ENCODE data around the gene PACRG.

GRCh38 chr6:163136681-163137397 lies 409.1 kb downstream of the PACRG start:
- TF ChIP-seq CTCF (IDR thresholded peaks at IDR 0.05) (no peak), POLR2AphosphoS5 (IDR thresholded peaks at IDR 0.05) (no peak)

All from upper lobe of left lung (tissue), 4 donors.